K562 (cell line): Measurements from ENCODE around the gene C3orf70.

Experiments
- FOS ChIP-seq: IDR thresholded peaks from 3 replicates; pipeline ENCODE4 v1.6.1; 2011; ENCODE audit not compliant: insufficient read length; ENCODE audit errors: extremely low read depth
- MXI1 ChIP-seq: IDR thresholded peaks from 2 replicates; pipeline ENCODE4 v1.6.1; 2011; ENCODE audit warnings: low read depth, mild to moderate bottlenecking, improper control_type of control experiment, low read length
- REST ChIP-seq, 2 experiments: fragments of 450-650 bp; formaldehyde crosslinking in 1 of 2; IDR thresholded peaks; 2 replicates each; pipeline versions ENCODE4 v1.4.0 to v1.6.1; 2014 to 2020; ENCODE audit warnings: mild to moderate bottlenecking in 2 of 2, borderline replicate concordance in 1 of 2, low read depth in 1 of 2
- ZNF24 ChIP-seq: fragments of 450-650 bp; IDR thresholded peaks from 2 replicates; pipeline ENCODE4 v1.6.1; 2016
- TF ChIP-seq, protein P1 (sequence below), 3 experiments: IDR thresholded peaks in 2 of 3; conservative IDR thresholded peaks in 1 of 3; 2 replicates each; pipeline ENCODE4 v1.5.1; 2011 to 2012; ENCODE audit warnings: low read length in 3 of 3, mild to moderate bottlenecking in 3 of 3, control low read depth in 2 of 3, improper control_type of control experiment in 1 of 3, inconsistent platforms in 1 of 3, low read depth in 1 of 3, mixed read lengths in 1 of 3, moderate library complexity in 1 of 3; ENCODE audit not compliant: insufficient read depth in 2 of 3
- TF ChIP-seq, protein P2 (sequence below): fragments of 200-600 bp; sonication (generic); IDR thresholded peaks from one replicate; pipeline ENCODE4 v1.6.1; 2012; ENCODE audit warnings: mild to moderate bottlenecking, low read depth, low read length, inconsistent platforms
- TF ChIP-seq, protein P3 (sequence below), 2 experiments: fragments of 450-650 bp in 1 of 2; sonication (generic) in 1 of 2; formaldehyde crosslinking in 1 of 2; IDR thresholded peaks in 1 of 2; conservative IDR thresholded peaks in 1 of 2; 2 replicates each; pipeline versions ENCODE4 v1.6.1 to v1.8.1; 2016 to 2023; ENCODE audit warnings: mild to moderate bottlenecking in 2 of 2, moderate library complexity in 2 of 2, inconsistent platforms in 1 of 2, missing genetic modification reagents in 1 of 2

GRCh38 chr3:185029086-185029485 is 123.8 kb downstream of the C3orf70 start:
- TF ChIP-seq REST (IDR thresholded peaks at IDR 0.05; ENCODE audit: borderline replicate concordance) = no peak
- no peak for TF ChIP-seq REST (CRISPR knock-in tag; IDR thresholded peaks at IDR 0.05; ENCODE audit: low read depth)
- no peak for TF ChIP-seq MXI1
- no peak for TF ChIP-seq ZNF24
- TF ChIP-seq, protein P1, sequence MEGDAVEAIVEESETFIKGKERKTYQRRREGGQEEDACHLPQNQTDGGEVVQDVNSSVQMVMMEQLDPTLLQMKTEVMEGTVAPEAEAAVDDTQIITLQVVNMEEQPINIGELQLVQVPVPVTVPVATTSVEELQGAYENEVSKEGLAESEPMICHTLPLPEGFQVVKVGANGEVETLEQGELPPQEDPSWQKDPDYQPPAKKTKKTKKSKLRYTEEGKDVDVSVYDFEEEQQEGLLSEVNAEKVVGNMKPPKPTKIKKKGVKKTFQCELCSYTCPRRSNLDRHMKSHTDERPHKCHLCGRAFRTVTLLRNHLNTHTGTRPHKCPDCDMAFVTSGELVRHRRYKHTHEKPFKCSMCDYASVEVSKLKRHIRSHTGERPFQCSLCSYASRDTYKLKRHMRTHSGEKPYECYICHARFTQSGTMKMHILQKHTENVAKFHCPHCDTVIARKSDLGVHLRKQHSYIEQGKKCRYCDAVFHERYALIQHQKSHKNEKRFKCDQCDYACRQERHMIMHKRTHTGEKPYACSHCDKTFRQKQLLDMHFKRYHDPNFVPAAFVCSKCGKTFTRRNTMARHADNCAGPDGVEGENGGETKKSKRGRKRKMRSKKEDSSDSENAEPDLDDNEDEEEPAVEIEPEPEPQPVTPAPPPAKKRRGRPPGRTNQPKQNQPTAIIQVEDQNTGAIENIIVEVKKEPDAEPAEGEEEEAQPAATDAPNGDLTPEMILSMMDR (IDR thresholded peaks at IDR 0.05 in 2 of 3, conservative IDR thresholded peaks at IDR 0.05 in 1 of 3; ENCODE audit: insufficient read depth in 2 of 3, low read depth in 1 of 3, low read length in 3 of 3) = no peak
- TF ChIP-seq, protein P2, sequence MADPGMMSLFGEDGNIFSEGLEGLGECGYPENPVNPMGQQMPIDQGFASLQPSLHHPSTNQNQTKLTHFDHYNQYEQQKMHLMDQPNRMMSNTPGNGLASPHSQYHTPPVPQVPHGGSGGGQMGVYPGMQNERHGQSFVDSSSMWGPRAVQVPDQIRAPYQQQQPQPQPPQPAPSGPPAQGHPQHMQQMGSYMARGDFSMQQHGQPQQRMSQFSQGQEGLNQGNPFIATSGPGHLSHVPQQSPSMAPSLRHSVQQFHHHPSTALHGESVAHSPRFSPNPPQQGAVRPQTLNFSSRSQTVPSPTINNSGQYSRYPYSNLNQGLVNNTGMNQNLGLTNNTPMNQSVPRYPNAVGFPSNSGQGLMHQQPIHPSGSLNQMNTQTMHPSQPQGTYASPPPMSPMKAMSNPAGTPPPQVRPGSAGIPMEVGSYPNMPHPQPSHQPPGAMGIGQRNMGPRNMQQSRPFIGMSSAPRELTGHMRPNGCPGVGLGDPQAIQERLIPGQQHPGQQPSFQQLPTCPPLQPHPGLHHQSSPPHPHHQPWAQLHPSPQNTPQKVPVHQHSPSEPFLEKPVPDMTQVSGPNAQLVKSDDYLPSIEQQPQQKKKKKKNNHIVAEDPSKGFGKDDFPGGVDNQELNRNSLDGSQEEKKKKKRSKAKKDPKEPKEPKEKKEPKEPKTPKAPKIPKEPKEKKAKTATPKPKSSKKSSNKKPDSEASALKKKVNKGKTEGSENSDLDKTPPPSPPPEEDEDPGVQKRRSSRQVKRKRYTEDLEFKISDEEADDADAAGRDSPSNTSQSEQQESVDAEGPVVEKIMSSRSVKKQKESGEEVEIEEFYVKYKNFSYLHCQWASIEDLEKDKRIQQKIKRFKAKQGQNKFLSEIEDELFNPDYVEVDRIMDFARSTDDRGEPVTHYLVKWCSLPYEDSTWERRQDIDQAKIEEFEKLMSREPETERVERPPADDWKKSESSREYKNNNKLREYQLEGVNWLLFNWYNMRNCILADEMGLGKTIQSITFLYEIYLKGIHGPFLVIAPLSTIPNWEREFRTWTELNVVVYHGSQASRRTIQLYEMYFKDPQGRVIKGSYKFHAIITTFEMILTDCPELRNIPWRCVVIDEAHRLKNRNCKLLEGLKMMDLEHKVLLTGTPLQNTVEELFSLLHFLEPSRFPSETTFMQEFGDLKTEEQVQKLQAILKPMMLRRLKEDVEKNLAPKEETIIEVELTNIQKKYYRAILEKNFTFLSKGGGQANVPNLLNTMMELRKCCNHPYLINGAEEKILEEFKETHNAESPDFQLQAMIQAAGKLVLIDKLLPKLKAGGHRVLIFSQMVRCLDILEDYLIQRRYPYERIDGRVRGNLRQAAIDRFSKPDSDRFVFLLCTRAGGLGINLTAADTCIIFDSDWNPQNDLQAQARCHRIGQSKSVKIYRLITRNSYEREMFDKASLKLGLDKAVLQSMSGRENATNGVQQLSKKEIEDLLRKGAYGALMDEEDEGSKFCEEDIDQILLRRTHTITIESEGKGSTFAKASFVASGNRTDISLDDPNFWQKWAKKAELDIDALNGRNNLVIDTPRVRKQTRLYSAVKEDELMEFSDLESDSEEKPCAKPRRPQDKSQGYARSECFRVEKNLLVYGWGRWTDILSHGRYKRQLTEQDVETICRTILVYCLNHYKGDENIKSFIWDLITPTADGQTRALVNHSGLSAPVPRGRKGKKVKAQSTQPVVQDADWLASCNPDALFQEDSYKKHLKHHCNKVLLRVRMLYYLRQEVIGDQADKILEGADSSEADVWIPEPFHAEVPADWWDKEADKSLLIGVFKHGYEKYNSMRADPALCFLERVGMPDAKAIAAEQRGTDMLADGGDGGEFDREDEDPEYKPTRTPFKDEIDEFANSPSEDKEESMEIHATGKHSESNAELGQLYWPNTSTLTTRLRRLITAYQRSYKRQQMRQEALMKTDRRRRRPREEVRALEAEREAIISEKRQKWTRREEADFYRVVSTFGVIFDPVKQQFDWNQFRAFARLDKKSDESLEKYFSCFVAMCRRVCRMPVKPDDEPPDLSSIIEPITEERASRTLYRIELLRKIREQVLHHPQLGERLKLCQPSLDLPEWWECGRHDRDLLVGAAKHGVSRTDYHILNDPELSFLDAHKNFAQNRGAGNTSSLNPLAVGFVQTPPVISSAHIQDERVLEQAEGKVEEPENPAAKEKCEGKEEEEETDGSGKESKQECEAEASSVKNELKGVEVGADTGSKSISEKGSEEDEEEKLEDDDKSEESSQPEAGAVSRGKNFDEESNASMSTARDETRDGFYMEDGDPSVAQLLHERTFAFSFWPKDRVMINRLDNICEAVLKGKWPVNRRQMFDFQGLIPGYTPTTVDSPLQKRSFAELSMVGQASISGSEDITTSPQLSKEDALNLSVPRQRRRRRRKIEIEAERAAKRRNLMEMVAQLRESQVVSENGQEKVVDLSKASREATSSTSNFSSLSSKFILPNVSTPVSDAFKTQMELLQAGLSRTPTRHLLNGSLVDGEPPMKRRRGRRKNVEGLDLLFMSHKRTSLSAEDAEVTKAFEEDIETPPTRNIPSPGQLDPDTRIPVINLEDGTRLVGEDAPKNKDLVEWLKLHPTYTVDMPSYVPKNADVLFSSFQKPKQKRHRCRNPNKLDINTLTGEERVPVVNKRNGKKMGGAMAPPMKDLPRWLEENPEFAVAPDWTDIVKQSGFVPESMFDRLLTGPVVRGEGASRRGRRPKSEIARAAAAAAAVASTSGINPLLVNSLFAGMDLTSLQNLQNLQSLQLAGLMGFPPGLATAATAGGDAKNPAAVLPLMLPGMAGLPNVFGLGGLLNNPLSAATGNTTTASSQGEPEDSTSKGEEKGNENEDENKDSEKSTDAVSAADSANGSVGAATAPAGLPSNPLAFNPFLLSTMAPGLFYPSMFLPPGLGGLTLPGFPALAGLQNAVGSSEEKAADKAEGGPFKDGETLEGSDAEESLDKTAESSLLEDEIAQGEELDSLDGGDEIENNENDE = no peak
- TF ChIP-seq, protein P3, sequence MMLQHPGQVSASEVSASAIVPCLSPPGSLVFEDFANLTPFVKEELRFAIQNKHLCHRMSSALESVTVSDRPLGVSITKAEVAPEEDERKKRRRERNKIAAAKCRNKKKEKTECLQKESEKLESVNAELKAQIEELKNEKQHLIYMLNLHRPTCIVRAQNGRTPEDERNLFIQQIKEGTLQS (IDR thresholded peaks at IDR 0.05) = no peak
- TF ChIP-seq, protein P3 (CRISPR knock-in tag; conservative IDR thresholded peaks at IDR 0.05) = no peak
- no peak for TF ChIP-seq FOS
